ENCODE measurements around the gene B4GALT1.

The B4GALT1 gene

DNA sequence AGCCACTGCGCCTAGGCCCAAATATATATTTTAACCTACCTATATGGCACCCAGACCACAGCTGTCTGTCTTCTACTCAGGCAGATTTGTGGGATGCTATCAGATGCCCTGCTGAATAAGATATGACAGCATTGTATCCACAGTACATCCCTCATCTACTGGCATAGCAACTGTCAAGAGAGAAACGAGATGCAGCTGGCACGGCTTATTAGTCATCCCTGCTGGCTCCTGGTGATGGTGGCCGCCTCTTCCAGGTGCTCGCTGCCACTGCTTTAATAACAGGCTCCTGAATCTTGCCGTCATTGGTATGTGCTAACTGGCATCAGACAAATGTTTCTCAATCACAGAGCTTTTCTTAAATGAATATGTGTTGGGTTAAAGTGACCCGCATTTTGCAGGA, 34.0 kb downstream of the B4GALT1 start:
- TF ChIP-seq, protein P1, sequence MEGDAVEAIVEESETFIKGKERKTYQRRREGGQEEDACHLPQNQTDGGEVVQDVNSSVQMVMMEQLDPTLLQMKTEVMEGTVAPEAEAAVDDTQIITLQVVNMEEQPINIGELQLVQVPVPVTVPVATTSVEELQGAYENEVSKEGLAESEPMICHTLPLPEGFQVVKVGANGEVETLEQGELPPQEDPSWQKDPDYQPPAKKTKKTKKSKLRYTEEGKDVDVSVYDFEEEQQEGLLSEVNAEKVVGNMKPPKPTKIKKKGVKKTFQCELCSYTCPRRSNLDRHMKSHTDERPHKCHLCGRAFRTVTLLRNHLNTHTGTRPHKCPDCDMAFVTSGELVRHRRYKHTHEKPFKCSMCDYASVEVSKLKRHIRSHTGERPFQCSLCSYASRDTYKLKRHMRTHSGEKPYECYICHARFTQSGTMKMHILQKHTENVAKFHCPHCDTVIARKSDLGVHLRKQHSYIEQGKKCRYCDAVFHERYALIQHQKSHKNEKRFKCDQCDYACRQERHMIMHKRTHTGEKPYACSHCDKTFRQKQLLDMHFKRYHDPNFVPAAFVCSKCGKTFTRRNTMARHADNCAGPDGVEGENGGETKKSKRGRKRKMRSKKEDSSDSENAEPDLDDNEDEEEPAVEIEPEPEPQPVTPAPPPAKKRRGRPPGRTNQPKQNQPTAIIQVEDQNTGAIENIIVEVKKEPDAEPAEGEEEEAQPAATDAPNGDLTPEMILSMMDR (IDR thresholded peaks at IDR 0.05; ENCODE audit: low read depth, low read length, missing control alignments): no peak
- no peak overlapping the region for H3K4me3 ChIP-seq (ENCODE audit: low read depth, low read length)
- no peak for DNase-seq (ENCODE audit: low read depth)

DNA sequence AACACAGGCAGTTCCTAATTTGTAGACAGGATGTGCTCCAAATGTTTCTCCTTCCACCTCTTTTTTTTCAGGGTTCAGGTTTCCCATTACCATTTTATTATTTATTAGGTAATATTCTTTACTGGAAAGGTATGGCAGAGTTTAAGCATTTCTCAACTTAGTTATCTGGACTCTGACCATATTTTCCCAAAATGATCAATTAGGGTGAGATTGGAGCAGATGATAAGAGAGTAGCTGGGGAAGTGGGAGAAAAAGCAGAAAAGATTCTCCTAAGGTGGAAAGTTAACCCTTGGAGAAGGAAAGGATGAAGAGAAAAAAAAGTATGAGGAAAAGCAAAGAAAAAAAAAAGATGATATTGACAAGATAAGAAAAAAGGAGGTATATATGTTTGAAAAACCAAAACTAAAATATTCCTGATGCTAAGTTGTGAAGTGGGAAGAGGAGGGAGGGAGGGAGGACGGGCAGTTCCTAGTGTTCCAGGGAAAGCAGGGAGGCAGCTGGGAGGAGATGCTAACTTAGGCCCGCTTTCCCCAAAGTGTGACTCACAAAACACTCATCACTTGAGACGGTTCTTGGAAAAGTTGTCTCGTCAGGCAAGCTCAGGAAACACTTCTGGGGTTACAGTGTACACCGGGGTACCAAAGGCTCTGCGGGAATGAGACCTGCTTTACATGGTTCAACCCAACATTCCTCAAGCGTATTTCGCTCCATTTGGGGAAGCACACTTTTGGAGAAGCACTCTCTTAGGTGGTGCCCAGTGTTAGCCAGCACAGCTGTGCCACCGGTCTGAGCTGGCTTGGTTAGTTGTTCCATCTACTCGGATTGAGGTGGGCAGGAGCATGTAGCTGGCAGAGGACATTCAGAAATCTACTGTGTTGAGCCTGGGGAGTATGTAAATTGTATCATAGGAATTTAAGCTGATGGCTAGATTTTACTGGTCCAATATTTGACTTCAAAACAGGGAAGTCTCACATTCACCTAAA, 35.1 kb downstream of the B4GALT1 start:
- no peak overlapping the region for H3K4me3 ChIP-seq (ENCODE audit: low read depth, low read length)
- no peak for DNase-seq (ENCODE audit: low read depth)
- TF ChIP-seq, protein P1 (IDR thresholded peaks at IDR 0.05; ENCODE audit: low read depth, low read length, missing control alignments): no peak

GRCh38 chr9:33130961-33131789, 36.0 kb downstream of the B4GALT1 start:
- H3K4me3 ChIP-seq (ENCODE audit: low read depth, low read length): no peak overlapping the region
- DNase-seq (ENCODE audit: low read depth): no peak
- TF ChIP-seq, protein P1 (IDR thresholded peaks at IDR 0.05; ENCODE audit: low read depth, low read length, missing control alignments): no peak

- TF ChIP-seq, protein P1 (IDR thresholded peaks at IDR 0.05; ENCODE audit: low read depth, low read length, missing control alignments): no peak
- H3K4me3 ChIP-seq (ENCODE audit: low read depth, low read length): no peak overlapping the region
- DNase-seq (ENCODE audit: low read depth): no peak
Observed at GRCh38 chr9:33129886-33130881, 37.0 kb downstream of the B4GALT1 start.

- no peak overlapping the region for H3K4me3 ChIP-seq (ENCODE audit: low read depth, low read length)
- TF ChIP-seq, protein P1 (IDR thresholded peaks at IDR 0.05; ENCODE audit: low read depth, low read length, missing control alignments): no peak
- DNase-seq (ENCODE audit: low read depth): no peak
Observed at GRCh38 chr9:33129251-33129885, 37.8 kb downstream of the B4GALT1 start.

DNA sequence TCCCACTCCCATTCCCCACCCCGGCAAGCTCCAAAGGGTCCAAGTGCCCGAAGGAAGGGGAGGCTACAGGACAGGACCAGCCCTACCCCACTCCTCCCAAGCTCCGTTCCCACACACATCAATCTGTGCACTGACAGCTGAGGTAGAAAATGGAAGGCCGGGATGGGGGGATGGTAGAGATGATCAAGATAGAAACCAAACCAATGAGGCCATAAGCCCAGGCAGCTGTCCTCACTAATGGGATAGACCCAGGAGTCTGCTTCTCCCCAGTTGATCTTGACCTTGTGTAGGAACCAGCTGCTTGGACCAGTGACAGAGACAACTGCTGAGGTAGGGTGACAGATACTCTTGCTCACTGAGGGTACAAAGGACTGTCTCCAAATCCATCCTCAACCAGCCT, 38.6 kb downstream of the B4GALT1 start:
- TF ChIP-seq, protein P1 (IDR thresholded peaks at IDR 0.05; ENCODE audit: low read depth, low read length, missing control alignments): no peak
- H3K4me3 ChIP-seq (ENCODE audit: low read depth, low read length): no peak overlapping the region
- no peak for DNase-seq (ENCODE audit: low read depth)
